Measurements from ENCODE around the gene ETV2.
"Not testable (repeated sequence)": the region's sequence is repeated elsewhere in the genome, so short reads cannot be mapped to it uniquely, and the experiment has no call there.

The ETV2 gene

DNA sequence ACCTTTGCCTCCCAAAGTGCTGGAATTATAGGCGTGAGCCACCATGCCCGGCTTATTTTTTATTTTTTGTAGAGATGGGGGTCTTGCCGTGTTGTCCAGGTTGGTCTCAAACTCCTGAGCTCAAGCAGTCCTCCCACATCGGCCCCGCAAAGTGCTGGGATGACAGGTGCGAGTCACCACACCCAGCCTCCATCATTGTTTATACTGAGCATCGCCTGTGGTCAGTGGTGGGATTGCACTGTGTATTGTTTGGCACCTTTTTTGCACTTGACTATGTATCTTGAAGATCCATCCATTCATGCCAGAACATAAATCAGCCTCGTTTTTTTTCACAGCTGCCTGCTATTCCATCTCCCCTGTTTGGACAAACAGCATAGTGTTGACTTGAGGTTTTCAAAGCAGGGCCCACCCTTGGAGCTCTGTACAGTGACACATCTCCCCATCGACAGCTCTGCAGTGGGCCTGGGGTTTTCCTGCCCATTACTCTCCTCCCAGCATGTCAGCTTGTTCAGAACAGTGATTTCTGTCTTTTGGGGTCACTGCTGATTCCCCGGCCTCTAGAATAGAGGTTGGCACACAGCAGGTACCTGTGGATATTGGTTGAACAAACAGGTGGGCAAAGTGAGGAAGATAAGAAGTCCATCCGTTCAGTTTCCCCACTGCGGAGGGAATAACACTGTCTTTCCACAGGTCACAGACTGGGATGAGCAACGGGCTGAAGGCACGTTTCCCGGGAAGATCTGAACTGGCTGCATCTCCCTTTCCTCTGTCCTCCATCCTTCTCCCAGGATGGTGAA is 16.6 kb downstream of the ETV2 start:
- no peak for DNase-seq (ENCODE audit: low spot score)

DNA sequence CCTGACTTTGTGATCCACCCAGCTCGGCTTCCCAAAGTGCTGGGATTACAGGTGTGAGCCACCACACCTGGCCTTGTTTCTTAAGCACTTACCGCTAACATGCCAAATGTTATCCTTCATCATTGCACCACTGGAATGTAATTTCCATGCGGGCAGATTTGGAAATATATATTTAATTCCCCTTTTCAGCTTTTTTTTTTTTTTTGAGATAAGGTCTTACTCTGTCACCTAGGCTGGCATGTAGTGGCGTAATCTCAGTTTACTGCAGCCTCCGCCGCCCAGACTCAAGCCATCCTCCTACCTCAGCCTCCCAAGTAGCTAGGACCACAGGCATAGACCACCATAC is 20.4 kb downstream of the ETV2 start:
- no peak for DNase-seq (ENCODE audit: low spot score)

DNA sequence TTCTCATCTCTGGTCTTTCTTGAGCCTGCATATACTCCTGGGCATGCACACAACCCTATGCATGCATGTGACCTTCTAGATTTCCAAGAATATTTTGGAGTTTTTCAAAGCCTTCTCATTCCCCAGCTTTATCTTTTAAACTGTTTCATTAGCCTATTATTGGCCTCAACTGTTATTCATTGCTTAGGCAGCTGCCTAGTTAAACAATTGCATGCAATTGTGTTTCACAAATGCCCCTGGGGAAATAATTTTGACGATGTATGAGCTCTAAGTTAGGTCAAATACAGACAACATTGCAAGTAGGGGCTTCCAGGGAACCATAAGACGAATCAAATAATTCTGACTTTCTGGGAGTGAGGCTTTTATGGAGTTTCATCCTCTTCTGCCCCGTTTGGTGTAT is 22.4 kb downstream of the ETV2 start:
- DNase-seq (ENCODE audit: low spot score), result no peak

DNA sequence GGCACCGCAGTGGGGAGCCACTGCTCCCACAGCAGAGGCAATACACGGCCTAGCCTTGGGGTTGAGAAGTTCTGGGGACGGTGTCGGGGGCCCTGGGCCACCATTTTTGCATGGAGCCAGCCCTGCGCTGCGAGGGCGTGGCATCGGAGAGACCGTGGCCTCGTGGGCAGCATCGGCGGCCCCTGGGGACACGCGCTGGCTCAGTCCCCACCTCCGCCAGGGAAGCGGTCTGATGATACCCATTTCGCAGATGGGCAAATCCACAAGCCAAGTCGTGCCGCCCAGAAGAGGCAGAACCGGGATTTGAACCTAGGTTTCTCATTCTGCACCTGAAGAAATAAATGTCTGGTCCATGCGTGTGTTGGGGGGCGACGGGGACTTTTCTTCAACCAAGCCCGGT is 23.6 kb downstream of the ETV2 start:
- no peak for DNase-seq (ENCODE audit: low spot score)

DNA sequence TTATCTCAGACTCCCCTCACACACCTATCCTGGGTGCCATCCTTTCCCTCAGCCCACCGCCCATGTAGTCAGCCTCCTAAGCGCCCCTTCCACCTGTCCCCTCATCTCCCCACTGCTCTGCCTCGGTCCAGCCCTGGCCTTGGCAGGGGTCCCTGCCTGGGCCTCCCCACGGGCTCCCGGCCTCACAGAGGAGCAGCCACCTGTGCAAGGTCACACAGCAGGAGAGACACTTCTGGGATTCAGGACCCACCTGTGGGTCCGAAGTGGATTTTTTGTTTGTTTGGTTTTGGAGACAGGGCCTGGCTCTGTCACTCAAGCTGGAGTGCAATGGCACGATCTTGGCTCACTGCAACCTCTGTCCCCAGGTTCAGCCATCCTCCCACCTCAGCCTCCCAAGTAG is 24.1 kb downstream of the ETV2 start:
- no peak for DNase-seq (ENCODE audit: low spot score)

DNA sequence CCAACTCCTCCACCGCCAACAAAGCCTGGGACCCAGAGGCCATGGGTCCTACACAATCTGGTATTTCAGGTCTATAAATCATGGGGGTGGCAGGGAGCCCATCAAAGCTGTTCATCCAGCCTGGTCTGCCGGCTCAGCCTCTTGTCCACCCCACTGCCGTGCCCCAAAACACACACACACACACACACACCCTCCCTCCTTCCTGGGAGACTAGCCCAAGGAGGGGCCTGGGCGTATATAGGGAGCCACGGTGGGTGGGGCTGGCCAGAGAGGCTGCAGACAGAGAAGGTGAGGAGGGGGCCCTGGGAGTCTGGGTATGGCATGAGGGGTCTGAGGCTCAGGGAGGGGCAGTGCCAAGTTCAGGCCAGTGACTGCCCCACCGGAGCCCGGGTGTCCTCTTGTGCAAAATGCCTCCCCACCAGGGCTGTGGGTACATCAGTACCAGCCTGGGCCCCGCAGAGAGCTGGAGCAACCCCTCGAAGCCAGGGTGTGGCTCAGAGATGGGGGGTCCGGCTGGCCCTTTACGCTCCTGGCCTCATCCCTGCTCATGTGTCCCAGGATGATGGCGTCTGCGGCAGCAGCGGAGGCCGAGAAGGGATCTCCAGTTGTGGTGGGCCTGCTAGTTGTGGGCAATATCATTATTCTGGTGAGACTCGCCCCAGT is 24.8 kb downstream of the ETV2 start, which contains the start of gene UPK1A:
TSS of gene UPK1A (plus strand) at position 267 of the 663 bp plus-strand sequence. CDS start at position 563, 296 bp downstream.
- no peak for DNase-seq (ENCODE audit: low spot score)

DNA sequence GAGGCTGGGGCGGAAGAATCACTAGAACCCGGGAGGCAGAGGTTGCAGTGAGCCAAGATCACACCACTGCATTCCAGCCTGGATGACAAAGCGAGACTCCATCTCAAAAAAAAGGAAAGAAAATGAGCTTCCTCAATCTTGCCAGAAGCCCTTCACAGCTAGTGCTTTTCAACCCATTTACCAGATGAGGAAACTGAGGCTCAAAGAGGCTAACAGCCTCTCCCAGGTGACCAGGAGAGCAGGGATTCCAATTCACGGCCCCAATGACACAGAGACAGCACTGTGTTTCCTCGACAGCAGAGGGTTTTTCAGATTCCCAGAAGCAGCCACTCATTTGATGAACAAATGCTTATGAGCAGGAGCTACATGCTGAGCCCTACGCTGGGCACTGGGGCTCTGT is 28.0 kb downstream of the ETV2 start:
- no peak for DNase-seq (ENCODE audit: low spot score)

DNA sequence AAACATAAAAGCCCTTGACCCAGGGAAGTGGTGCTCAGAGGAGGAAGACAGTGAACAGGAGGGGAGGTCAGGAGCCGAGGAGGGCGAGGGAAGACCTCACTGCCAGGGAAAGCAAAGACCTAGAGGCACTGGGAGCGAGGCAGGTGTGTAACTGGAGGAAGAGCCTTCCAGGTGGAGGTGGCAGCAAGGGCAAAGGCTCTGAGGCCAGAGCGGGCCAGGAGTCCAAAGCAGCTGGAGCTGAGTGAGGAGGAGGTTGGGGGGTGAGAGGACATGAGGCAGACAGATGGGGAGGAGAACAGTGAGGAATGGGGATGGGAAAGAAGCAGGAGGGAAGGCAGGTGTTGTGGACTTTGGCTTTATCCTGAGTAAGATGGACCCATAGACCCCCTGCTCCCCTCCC is 28.4 kb downstream of the ETV2 start:
- no peak for DNase-seq (ENCODE audit: low spot score)

DNA sequence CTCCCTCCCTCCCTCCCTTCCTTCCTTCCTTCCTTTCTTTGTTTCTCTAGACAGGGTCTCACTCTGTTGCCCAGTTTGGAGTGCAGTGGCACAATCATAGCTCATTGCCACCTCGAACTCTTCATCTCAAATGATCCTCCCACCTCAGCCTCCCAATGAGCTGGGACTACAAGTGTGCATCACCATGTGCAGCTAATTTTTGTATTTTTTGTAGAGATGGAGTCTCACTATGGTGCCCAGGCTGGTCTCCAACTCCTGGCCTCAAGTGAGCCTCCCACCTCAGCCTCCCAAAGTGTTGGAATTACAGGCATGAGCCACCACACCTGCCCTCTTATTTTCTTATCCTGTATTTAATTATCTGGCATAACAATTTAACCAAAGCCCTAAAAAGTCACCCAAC is 29.1 kb downstream of the ETV2 start:
- no peak for DNase-seq (ENCODE audit: low spot score)

DNA sequence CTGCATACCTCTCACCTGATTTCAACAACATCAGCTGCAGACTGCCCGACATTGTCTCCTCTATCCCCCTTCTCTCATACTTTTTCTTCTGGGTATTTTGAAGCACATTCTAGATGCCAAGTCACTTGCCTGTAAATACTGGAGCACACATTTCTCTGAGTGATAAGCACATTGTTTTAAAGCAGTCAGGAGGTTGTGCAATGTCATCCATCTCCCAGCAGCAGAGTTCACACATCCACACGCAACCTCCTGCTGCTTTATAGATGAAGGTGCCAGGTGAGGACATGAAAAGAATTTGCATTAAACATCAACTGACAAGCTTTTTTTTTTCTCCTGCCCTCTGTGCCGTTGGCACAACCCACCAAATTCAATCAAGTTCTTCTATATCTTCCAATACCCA is 30.3 kb downstream of the ETV2 start:
- DNase-seq (ENCODE audit: low spot score), result no peak

DNA sequence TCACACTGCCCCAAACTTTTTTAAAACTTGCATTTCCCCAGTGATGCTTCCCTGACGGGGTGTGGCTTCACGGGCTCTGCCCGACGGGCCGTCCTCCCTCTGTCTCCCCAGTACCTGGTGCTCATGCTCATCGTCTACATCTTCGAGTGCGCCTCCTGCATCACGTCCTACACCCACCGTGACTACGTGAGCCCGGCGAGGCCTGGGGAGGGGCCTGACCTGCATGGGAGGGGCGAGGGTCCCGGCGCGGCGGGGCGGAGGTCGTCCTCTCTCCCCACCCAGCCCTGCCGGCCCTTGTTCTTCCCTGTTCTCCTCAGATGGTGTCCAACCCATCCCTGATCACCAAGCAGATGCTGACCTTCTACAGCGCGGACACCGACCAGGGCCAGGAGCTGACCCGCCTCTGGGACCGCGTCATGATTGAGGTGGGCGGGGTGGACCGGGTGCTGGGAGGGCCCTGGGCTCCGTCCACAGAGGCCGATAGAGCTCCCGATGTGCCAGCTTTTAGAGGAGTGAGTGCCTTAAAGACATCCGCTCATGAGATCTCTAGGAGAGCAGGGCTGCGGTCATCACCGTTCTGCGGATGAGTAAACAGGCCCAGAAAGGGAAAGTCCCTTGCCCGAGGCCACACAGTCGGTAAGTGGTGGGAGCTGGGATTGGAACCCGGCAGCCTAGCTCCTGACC is 31.7 kb downstream of the ETV2 start:
- peak; percentile 43 for DNase-seq (ENCODE audit: low spot score)

DNA sequence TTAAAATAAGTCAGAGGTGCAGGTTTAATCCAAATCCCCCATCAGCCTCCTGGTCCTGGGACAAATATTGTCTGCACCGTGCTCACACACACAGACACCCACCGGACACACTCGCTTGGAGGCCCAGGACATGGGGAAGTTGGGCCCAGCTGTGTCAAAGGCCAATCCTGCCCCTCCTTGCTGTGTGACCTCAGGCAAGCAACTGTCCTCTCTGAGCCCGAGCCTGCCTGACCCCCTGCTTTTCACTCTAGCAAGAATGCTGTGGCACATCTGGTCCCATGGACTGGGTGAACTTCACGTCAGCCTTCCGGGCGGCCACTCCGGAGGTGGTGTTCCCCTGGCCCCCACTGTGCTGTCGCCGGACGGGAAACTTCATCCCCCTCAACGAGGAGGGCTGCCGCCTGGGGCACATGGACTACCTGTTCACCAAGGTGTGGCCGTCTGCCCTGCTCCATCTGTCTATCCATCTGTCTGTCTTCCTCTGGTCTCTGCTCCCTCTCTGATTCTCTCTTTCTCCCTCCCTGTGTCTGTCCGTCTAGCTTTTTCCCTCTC is 34.1 kb downstream of the ETV2 start:
- no peak for DNase-seq (ENCODE audit: low spot score)

DNA sequence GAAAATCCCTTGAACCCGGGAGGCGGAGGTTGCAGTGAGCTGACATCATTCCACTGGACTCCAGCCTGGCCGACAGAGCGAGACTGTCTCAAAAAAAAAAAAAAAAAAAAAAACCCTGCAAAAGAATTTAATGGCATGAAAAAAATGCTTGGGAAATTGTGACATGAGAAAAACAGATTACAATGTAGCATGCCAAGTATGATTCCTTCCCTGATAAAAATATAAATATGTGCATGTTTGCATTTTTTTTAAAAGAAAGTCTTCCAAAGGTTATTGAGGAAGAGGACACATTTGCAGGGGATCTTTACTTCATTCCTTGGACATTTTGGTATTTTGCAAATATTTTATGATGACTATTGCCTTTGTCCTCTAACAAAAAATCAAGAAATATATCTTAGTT is 48.3 kb downstream of the ETV2 start:
- DNase-seq (ENCODE audit: low spot score), result no peak

DNA sequence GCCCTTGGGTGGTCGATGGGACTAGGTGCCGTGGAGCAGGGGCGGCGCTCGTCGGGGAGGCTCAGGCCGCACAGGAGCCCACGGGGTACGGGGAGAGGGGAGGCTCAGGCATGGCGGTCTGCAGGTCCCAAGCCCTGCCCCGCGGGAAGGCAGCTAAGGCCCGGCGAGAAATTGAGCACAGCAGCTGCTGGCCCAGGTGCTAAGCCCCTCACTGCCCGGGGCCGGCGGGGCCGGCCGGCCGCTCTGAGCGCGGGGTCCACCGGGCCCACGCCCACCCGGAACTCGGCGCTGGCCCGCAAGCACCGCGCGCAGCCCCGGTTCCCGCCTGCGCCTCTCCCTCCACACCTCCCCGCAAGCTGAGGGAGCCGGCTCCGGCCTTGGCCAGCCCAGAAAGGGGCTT is 49.6 kb downstream of the ETV2 start:
- DNase-seq (ENCODE audit: low spot score), result not testable (repeated sequence)

DNA sequence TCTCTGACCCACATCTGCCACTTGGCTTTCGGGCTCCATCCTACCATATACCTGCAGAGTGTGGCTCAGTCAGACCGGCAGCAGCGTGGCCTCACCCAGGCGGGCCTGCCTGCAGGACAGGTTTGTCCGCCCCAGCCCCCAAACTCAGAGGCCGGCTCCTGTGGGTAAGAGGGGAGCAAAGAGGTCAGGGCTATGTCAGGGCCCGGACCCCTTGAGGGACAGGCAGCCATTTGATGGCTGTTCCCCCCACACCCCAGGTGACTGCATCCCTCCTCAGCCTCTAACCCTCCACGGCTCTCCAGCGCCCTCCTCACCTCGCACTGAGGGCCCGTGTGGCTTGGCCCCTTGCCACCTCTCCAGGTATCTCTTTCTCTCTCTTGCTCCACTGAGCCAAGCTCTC is 50.5 kb downstream of the ETV2 start:
- no peak for DNase-seq (ENCODE audit: low spot score)

DNA sequence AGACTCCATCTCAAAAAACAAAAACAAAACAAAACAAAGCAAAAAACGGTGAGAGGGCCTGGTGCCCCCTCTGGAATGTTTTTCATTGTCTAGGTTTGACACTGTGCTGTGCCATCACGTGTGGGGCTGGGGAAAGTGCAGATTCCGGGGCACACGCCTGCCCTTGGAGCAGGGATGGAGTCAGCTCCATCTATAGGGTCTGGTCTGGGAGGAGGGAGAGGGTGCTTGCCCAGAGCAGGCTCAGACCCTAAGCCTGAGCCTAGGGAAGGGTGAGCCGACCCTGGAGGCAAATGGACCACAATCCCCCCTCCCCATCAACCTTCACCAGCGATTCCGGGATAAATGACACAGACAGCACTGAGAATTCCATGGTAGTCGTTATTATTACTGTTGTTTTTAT is 51.9 kb downstream of the ETV2 start:
- no peak for DNase-seq (ENCODE audit: low spot score)

DNA sequence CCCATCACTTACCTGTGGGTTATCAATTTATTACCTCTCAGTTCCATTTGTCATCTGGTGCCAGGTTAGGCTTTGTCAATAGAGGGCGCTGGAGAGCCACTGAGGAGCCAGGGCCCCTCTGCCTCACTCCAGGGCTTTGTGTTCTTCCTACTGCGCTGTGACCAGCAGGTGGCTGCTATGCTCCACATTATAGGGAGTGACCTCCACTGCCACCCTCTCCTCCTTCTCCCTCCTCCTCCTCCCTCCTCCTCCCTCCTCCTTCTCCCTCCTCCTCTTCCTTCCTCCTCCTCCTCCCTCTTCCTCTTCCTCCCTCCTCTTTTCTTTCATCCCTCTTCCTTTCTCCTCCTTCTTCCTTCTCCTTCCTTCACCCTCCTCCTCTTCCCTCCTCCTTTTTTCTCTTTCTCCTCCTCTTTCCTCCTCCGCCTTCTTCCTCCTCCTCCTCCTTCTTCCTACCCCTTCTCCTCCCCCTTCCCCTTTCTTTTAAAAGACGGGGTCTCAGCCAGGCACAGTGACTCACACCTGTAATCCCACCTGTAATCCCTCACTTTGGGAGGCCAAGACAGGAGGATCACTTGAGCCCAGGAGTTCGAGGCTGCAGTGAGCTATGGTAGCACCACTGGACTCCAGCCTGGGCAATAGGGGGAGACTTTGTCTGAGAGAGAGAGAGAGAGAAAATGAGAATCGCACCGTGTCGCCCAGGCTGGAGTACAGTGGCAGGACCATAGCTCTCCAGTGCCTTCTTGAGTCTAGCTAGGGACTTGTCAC is 52.5 kb downstream of the ETV2 start:
- DNase-seq (ENCODE audit: low spot score), result peak; percentile 95

Data from CD4-positive, alpha-beta T cell treated with Interleukin-2 at 100 ng/mL for 4 hours (primary cell).